Measurements from ENCODE around the gene CAMSAP2.

GRCh38 chr1:200699871-200700270, 38.8 kb upstream of the CAMSAP2 start:
- TF ChIP-seq, protein P1, sequence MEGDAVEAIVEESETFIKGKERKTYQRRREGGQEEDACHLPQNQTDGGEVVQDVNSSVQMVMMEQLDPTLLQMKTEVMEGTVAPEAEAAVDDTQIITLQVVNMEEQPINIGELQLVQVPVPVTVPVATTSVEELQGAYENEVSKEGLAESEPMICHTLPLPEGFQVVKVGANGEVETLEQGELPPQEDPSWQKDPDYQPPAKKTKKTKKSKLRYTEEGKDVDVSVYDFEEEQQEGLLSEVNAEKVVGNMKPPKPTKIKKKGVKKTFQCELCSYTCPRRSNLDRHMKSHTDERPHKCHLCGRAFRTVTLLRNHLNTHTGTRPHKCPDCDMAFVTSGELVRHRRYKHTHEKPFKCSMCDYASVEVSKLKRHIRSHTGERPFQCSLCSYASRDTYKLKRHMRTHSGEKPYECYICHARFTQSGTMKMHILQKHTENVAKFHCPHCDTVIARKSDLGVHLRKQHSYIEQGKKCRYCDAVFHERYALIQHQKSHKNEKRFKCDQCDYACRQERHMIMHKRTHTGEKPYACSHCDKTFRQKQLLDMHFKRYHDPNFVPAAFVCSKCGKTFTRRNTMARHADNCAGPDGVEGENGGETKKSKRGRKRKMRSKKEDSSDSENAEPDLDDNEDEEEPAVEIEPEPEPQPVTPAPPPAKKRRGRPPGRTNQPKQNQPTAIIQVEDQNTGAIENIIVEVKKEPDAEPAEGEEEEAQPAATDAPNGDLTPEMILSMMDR (IDR thresholded peaks at IDR 0.05), result no peak
- TF ChIP-seq GABPA (IDR thresholded peaks at IDR 0.05; ENCODE audit: low read depth) (peak; percentile 17; the same call in 1 of the 2 replicates), JUND (IDR thresholded peaks at IDR 0.05) (peak; percentile 60)
